HepG2 (cell line): ENCODE data around the gene IPO9.

Experiments
- ADNP ChIP-seq: sonication (generic); formaldehyde crosslinking; IDR thresholded peaks from 2 replicates; pipeline ENCODE4 v1.4.0; 2020; ENCODE audit warnings: missing genetic modification reagents
- CEBPB ChIP-seq: IDR thresholded peaks from 2 replicates; pipeline ENCODE4 v1.6.1; 2011; ENCODE audit warnings: low read depth, low read length, improper control_type of control experiment, borderline replicate concordance
- CTCF ChIP-seq: sonication (generic); formaldehyde crosslinking; IDR thresholded peaks from 2 replicates; pipeline ENCODE4 v1.5.0; 2020; ENCODE audit warnings: mild to moderate bottlenecking, missing genetic modification reagents, moderate library complexity
- PBX3 ChIP-seq: sonication (generic); formaldehyde crosslinking; IDR thresholded peaks from 2 replicates; pipeline ENCODE4 v1.8.1; 2023; ENCODE audit warnings: missing genetic modification reagents, inconsistent platforms, borderline replicate concordance
- ZBTB38 ChIP-seq: sonication (generic); formaldehyde crosslinking; IDR thresholded peaks from 2 replicates; pipeline ENCODE4 v1.5.1; 2020; ENCODE audit warnings: mild to moderate bottlenecking, missing genetic modification reagents
- ZNF569 ChIP-seq: sonication (generic); formaldehyde crosslinking; IDR thresholded peaks from 2 replicates; pipeline ENCODE4 v1.5.0; 2020; ENCODE audit warnings: mild to moderate bottlenecking, missing genetic modification reagents, moderate library complexity, borderline replicate concordance
- ZSCAN9 ChIP-seq: IDR thresholded peaks from 2 replicates; pipeline ENCODE4 v1.6.1; 2016; ENCODE audit warnings: borderline replicate concordance

- no peak for TF ChIP-seq PBX3 (CRISPR knock-in tag)
- TF ChIP-seq ADNP (CRISPR knock-in tag), result no peak
- no peak for TF ChIP-seq ZNF569 (CRISPR knock-in tag)
- TF ChIP-seq ZBTB38 (CRISPR knock-in tag), result no peak
- TF ChIP-seq ZSCAN9 (CRISPR knock-in tag), result no peak
- TF ChIP-seq CTCF, result no peak
- TF ChIP-seq CEBPB, result no peak
Observed at GRCh38 chr1:201887116-201887866, 58.3 kb downstream of the IPO9 start.
